Cardiac muscle cell (in vitro differentiated cells and primary cell): Measurements from ENCODE around the gene SLC35B4. TPM values are rescaled to one million over a fixed set of nuclear protein-coding genes. Genes with fewer than 3 reads are reported as not detected.
A peak's percentile ranks its signal among the peaks of the same experiment; 100 is the strongest.

Experiments
- DNase-seq, 2 donors: peaks; one replicate each; pipeline versions ENCODE4 v3.0.0 to v3.0.0-alpha.2; 2010 to 2017; ENCODE audit warnings: low read depth in 1 of 2, low spot score in 1 of 2
- H3K27ac ChIP-seq: fragments of 200-600 bp; sonication (generic); 2 replicates; pipeline ENCODE4 v1.5.1; 2016
- H3K27me3 ChIP-seq: fragments of 200-600 bp; sonication (generic); 2 replicates; pipeline ENCODE4 v1.6.0; 2016; ENCODE audit warnings: control low read depth
- H3K36me3 ChIP-seq: fragments of 200-600 bp; sonication (generic); 2 replicates; pipeline ENCODE4 v1.5.1; 2016; ENCODE audit warnings: control low read depth
- H3K4me1 ChIP-seq: fragments of 200-600 bp; sonication (generic); 2 replicates; pipeline ENCODE4 v1.8.1; 2017; ENCODE audit warnings: low read depth, mild to moderate bottlenecking, mixed run types
- H3K4me3 ChIP-seq: fragments of 200-600 bp; sonication (generic); 2 replicates; pipeline ENCODE4 v1.5.1; 2016; ENCODE audit warnings: mild to moderate bottlenecking
- H3K9me3 ChIP-seq: fragments of 200-600 bp; sonication (generic); 2 replicates; pipeline ENCODE4 v1.5.1; 2017; ENCODE audit warnings: low read depth, mild to moderate bottlenecking, control low read depth
- CTCF ChIP-seq: IDR thresholded peaks from 2 replicates; pipeline ENCODE4 v1.5.1; 2012; ENCODE audit warnings: low read depth, mild to moderate bottlenecking, low read length
- polyA plus RNA-seq: library from polyadenylated mRNA; unstranded; fragments of >200 nt; fragmentation: Nextera tagmentation; extraction: Ambion mirVana; gene quantifications from 2 replicates; pipeline ENCODE4 v1.2.1, GENCODE V29; 2016
- total RNA-seq: library from RNA; depleted of rRNA; stranded (reverse); fragments of >200 nt; gene quantifications from 2 replicates; pipeline ENCODE4 v1.2.3, GENCODE V29; 2016

The SLC35B4 gene
- total RNA-seq (7.1 and 8.6 TPM in 2 replicates), polyA plus RNA-seq (16.8 and 20.2 TPM in 2 replicates)

GRCh38 chr7:134316539-134317344 is at the start of gene SLC35B4:
Gene SLC35B4, minus strand, starts transcription at chr7:134316930. Its CDS starts 179 bp downstream, at chr7:134316751.
- Histone ChIP-seq H3K4me3 (peak within 1 kb of the TSS; percentile 47), H3K4me1 (no peaks in the 10 kb centered on the region)
- TF ChIP-seq CTCF = peak; percentile 29

GRCh38 chr7:134366481-134366880 is 49.8 kb upstream of the SLC35B4 start:
- Histone ChIP-seq H3K27me3 (no peaks in the 10 kb centered on the region), H3K27ac (no peak overlapping the region), H3K4me3 (no peak overlapping the region), H3K36me3 (no peaks in the 10 kb centered on the region), H3K9me3 (no peaks in the 10 kb centered on the region), H3K4me1 (no peaks in the 10 kb centered on the region)
- no peak for TF ChIP-seq CTCF
- peak in 1 of 2 donors; percentile 58 for DNase-seq

More at GRCh38 chr7:134316539-134317344, at the start of gene SLC35B4:
- Histone ChIP-seq H3K9me3 (no peaks in the 10 kb centered on the region), H3K27me3 (no peaks in the 10 kb centered on the region), H3K27ac (peak within 1 kb of the TSS; percentile 64), H3K36me3 (no peaks in the 10 kb centered on the region)
- DNase-seq = peak; percentile 98 to 99

GRCh38 chr7:134365341-134366054 is 48.8 kb upstream of the SLC35B4 start:
- no peaks in the 10 kb centered on the region for H3K27me3 ChIP-seq
- TF ChIP-seq CTCF = no peak
- H3K4me3 ChIP-seq = no peak overlapping the region
- no peaks in the 10 kb centered on the region for H3K36me3 ChIP-seq
- no peaks in the 10 kb centered on the region for H3K9me3 ChIP-seq
- H3K27ac ChIP-seq = no peak overlapping the region
- H3K4me1 ChIP-seq = no peaks in the 10 kb centered on the region
- peak in 1 of 2 donors; percentile 90 for DNase-seq

- no peak overlapping the region for H3K4me3 ChIP-seq
- H3K4me1 ChIP-seq = no peaks in the 10 kb centered on the region
- no peak for TF ChIP-seq CTCF
- no peaks in the 10 kb centered on the region for H3K9me3 ChIP-seq
- H3K27me3 ChIP-seq = no peaks in the 10 kb centered on the region
- no peak overlapping the region for H3K27ac ChIP-seq
- DNase-seq = peak in 1 of 2 donors; percentile 64
- H3K36me3 ChIP-seq = no peaks in the 10 kb centered on the region
Measured at GRCh38 chr7:134364619-134365037, 47.9 kb upstream of the SLC35B4 start.

- peak in 1 of 2 donors; percentile 70 for DNase-seq
- TF ChIP-seq CTCF = no peak
- H3K27ac ChIP-seq = no peak overlapping the region
- no peaks in the 10 kb centered on the region for H3K9me3 ChIP-seq
- H3K4me3 ChIP-seq = no peak overlapping the region
- H3K4me1 ChIP-seq = no peaks in the 10 kb centered on the region
- H3K27me3 ChIP-seq = no peaks in the 10 kb centered on the region
- no peaks in the 10 kb centered on the region for H3K36me3 ChIP-seq
Measured at GRCh38 chr7:134362587-134363483, 46.1 kb upstream of the SLC35B4 start.
